Epithelial cell of proximal tubule (primary cell): ENCODE results near the gene ELFN1. TPM values are rescaled to one million over a fixed set of nuclear protein-coding genes. Genes with fewer than 3 reads are reported as not detected.

Source experiments
- DNase-seq: peaks from one replicate; pipeline ENCODE4 v3.0.0-alpha.2; 2011; ENCODE audit warnings: low read depth
- H3K4me3 ChIP-seq: 2 replicates; pipeline ENCODE4 v1.5.1; 2011; ENCODE audit warnings: low read depth, mild to moderate bottlenecking, low read length
- total RNA-seq: library from RNA; depleted of rRNA; stranded (reverse); fragments of >200 nt; gene quantifications from 2 replicates; pipeline ENCODE4 v1.2.3, GENCODE V29; 2015
- TF ChIP-seq, protein P1 (sequence below): conservative IDR thresholded peaks from 2 replicates; pipeline ENCODE4 v1.5.1; 2012; ENCODE audit warnings: low read depth, mild to moderate bottlenecking, low read length

The ELFN1 gene
- total RNA-seq, 1 donor from 2014 or later, result 0.23 TPM

DNA sequence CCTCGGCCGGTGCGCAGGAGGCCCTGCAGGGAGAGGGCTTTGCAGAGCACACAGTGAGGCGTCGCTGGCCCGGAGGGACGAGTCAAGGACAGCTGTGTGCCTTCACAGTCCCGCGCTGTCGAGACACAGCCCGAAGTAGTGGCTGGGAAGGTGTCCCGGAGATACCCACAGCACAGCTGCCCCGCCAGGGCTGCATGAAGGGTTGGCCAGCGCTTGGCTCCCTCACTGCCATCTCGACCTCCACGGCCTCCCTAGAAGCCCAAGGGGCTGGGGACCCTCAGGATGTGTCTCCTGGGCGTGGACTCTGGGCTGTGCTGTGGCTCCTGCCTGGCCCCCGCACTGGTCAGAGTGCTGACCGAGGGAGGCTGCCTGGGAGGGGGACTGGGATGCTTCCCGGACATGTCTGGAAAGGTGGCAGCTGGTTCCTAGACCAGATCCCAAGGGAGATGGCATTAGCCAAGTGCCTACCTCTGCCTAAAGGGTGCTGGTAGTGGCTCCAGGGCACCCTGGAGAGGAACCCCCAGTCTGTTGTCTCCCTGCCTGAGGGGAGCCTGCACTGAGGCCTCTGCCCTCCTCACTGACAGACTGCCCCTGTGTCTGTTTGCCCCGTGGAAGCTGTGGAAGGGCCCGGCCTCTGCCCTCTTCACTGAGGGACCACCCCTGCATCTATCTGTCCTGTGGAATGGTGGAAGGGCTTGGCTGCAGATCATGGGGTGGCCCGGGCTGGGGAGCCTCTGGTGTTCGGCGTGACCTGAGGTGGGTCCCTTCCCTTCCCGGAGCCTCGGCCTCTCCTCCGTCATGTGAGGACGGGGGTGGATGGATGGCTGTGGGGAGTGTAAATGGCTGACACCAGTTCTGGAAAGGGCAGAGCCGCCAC, 5.8 kb downstream of the ELFN1 start:
- TF ChIP-seq, protein P1, sequence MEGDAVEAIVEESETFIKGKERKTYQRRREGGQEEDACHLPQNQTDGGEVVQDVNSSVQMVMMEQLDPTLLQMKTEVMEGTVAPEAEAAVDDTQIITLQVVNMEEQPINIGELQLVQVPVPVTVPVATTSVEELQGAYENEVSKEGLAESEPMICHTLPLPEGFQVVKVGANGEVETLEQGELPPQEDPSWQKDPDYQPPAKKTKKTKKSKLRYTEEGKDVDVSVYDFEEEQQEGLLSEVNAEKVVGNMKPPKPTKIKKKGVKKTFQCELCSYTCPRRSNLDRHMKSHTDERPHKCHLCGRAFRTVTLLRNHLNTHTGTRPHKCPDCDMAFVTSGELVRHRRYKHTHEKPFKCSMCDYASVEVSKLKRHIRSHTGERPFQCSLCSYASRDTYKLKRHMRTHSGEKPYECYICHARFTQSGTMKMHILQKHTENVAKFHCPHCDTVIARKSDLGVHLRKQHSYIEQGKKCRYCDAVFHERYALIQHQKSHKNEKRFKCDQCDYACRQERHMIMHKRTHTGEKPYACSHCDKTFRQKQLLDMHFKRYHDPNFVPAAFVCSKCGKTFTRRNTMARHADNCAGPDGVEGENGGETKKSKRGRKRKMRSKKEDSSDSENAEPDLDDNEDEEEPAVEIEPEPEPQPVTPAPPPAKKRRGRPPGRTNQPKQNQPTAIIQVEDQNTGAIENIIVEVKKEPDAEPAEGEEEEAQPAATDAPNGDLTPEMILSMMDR, result no peak
- H3K4me3 ChIP-seq, result no peak overlapping the region
- no peak for DNase-seq

DNA sequence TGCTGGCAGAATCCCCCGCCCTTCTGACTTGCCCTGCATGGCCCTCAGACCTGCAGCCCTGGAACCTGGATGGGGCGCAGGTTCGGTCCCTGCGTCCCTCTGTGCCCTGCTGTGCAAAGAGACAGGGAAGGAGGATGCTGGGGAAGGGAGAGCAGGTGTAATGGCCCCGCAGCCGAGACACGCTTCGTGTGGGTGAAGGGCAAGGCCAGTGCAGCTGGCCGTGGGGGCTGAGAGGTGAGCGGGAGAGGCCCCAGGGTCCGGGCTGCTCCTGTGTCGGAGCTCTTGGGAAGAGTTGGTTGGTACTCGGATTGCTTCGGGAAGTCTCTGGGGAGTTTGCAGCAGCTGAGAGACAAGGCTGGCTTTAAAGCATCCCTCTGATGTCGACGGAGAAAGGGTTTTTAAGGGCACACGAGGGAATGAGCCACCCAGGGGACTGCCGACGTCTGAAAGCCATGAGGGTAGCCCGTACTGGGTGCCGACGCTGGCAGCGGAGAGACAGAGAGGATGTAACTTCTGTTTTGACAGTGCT, 6.5 kb downstream of the ELFN1 start:
- H3K4me3 ChIP-seq, result no peak overlapping the region
- no peak for DNase-seq
- TF ChIP-seq, protein P1, result no peak

DNA sequence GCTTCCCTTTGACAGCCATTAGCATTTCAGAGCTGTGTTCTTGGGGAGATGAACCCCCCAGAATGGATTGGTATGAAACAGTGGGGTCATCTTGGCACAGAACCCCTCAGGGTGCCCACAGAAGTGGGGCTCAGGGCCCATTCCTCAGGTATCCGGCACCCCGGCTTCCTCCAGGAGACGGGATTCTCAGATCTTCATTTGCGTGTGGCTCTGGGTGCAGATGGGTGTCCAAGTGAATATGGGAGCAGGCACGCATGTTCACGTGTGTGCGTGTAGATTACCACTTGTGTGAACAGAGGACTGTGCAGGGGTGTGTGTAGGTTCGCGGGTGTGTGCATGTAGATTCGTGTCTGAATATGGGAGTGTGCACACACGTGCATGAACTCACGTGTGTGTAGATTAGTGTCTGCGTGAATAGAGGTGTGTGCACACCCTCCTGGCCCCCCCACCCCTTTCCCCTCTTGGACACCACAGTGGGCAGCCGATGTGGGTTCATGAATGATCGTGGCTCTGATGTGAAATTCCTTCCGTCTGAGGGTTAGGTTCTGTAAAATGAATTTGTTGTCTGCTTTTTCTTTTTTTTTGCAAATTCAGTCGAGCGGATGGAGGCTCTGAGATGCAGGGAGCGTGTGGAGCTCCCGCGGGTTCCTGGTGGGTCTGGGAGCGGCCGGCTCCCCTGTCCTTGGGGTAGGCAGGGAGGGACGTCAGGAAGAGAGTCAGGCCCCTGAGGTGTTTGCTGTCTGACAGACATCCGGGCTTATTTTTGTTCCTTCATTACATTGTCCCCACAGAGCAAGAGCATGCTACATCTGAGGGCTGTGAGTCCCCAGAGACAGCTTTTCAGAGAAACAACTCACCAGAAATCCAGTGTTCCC, 7.4 kb downstream of the ELFN1 start:
- H3K4me3 ChIP-seq, result no peak overlapping the region
- DNase-seq, result no peak
- TF ChIP-seq, protein P1, result no peak

DNA sequence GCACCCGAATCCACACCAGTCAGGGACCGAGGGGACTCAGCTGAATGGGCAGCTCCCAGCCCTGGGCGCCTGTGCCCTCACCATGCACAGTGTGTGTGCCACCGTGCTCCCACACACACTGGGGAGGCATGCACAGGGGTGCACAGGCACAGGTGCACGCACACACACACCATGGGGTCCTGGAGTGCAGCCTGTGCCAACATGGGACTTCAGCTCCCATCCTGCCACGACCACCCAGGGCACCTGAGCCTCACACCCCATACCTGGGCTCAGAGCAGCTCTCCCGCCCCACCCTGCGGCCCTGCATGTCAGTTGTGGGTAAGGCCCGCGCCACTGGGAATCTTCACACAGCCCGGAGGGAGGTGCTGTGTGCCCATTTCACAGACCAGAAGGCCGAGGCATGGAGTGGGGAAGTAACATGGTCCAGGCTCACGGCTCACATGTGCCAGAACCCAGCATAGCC, 8.0 kb downstream of the ELFN1 start:
- TF ChIP-seq, protein P1, result no peak
- no peak for DNase-seq
- H3K4me3 ChIP-seq, result no peak overlapping the region

DNA sequence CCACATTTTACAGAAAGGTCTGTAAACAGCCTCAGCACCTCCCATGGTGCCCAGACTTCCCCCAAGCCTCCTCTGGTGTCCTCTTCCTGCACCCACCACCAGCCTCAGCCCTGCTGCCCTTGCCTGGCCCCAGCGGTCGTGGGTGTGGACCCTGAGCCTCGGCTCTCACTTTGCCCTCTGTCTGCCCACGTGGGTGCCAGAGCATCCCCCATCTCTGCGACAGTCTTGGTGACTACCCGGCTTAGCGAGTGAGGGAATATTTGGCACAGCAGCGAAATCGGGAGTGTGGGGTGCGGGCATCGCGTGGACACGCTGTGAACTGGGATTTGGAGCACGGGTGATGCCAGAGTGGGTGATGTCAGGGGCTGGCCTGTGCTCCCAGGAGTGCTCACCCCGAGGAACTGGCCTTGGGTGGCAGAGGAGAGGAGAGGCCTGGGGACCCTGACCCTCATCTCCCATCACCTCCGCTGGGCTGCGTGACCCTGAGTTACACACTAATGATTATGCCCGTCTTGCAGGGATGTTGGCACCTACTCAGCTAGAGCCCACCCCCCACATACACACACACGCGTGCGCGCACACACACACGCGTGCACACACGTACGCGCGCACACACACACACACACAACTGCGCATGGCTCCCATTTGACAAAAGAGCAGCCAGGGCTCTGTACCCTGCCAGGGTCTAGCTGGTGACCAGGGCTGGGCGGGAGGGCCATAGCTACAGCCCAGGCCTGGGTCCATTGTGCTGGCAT, 8.7 kb downstream of the ELFN1 start:
- TF ChIP-seq, protein P1, result no peak
- no peak overlapping the region for H3K4me3 ChIP-seq
- DNase-seq, result no peak

DNA sequence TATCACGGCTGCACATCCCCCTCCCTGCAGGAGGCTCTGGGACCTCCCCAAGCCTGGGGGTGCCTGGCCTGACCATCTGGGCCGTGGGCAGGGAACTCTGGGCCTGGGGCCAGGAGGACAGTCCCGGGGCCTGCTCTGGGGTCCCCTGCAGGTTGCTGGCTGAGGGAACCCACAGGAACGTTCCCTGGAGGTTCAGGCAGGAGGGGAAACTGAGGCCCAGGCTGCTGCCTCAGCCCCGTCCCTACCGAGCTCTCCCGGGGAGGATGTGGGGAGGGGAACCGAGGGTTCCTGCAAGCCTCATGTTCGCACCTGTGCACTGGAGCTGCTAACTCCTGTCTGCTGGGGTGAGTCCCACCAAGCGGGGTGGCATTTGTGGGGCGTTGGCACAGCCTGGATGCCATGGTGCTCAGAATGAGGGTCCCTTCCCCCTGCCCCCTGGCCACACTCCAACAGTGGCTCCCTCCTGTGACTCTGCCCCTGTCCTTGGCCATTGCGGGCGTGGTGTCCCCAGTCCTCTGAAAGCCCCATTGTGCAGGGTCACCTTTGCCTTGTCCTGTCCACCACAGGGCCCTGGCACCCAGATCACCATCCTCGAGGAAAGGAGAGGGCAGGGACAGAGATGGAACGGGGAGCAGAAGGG, 9.4 kb downstream of the ELFN1 start:
- H3K4me3 ChIP-seq, result no peak overlapping the region
- no peak for DNase-seq
- TF ChIP-seq, protein P1, result no peak
